Fibroblast of skin of back (primary cell): ENCODE results near the gene KLK15.
"Not testable (repeated sequence)": the region's sequence is repeated elsewhere in the genome, so short reads cannot be mapped to it uniquely, and the experiment has no call there.

Source experiments
- DNase-seq: peaks from one replicate; pipeline ENCODE4 v3.0.0-alpha.2; 2013

KLK15 gene

DNA sequence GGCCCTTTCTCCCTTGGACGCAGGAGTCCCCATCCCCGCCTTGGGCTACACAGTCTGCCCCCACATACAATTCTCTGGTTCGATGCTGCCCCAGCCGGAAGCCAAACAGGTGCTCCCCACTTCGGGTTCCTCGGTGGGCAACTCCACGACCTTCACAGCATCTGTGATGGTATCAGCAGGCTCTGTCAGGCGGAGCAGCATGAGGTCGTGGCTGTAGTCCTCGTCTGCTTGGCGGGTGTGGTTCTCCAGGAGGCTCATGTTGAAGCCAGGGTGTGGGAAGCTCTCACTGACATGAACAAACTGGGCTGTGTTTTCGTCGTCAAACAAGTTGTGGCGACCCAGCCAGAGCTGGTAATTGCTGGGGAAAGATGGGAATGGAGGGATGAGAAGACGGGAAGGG lies 13.3 kb downstream of the KLK15 start:
- DNase-seq = no peak

DNA sequence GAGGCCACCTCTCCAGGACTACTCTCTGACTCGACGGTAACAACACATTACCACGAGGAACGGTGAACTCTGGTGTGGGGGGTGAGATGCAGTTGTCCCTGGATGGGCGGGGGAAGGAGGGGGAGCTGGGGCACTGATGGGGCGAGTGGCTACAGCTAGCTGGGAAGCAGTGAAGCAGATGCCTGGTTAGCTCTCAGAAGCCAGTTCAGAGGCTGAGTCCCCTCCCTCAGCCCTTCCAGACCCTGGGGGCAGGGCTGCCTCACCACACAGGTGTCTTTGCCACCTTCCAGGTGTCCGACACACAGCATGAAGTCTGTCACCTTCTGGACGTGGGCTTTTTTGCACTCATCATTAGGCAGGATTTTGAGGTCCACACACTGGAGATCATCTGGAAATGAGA lies 13.7 kb downstream of the KLK15 start:
- DNase-seq = no peak

DNA sequence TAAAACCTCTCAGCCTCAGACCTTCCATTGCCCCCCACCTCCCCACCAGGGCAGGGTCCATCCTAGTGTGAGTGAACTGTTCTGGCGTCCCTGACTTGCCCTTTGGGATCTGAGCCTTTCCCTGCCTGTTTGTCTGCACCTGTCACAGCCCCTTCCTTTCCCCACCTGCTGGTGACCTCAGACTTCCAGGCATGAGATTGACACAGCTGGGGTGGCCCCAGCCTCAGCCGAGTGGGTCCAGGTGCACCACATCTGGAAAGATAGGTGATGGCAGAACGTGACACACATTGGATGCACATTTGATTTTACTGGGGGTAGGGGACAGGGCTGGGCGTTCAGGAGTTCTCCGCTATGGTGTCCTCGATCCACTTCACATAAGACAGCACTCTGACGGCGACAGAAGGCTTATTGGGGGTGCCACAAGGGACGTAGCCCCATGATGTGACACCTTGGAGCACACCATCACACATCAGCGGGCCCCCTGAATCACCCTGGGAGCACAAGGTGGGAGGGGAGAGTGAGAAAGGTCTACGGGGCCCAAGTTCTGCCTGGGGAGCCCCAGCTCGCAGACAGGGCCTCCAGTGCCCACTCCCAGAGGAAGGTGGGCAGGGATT lies 14.4 kb downstream of the KLK15 start:
- no peak for DNase-seq

DNA sequence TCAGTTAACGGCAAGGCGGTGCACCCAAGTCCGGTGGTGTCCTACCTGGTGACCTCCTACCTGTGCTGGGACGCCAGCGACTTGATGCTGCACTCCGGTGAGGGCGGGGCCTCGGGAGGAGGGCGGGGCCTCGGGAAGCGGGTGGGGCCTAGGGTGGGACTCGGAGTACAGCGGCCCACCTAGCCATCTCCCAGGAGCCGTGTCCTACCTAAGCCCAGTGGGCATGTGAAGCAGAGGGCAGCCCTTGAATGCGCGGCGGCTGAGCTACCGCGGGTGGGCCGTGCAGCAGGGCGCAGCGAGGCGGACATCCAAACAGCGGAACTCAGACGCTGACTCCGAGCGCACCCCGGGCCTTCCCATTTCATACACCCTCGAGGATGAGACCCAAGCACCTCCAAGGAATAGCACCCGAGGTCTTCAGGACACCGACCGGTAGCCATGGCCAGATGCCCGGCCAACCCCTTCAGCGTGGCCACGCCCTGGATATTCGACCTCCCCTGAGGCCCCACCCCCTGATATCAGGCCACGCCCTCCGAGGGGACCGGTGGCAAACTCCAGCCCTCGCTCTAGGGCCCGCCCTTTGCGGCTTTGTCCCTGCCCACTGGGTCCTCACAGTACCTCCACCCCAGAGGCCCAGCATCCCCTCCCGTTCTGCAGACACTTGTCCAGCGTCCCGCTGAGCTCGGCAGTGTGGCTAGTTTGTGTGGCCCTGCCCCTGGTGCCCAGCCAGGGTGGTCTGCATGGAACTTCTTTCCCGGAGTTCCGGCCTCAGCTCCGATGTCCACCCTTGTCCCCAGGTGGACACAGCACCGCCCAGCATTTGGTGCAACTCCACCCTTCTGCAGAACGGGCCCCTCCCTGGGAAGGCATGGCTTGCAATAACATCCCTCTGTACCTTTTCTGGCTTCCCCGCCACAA lies 15.2 kb downstream of the KLK15 start:
- peak; percentile 18 for DNase-seq

DNA sequence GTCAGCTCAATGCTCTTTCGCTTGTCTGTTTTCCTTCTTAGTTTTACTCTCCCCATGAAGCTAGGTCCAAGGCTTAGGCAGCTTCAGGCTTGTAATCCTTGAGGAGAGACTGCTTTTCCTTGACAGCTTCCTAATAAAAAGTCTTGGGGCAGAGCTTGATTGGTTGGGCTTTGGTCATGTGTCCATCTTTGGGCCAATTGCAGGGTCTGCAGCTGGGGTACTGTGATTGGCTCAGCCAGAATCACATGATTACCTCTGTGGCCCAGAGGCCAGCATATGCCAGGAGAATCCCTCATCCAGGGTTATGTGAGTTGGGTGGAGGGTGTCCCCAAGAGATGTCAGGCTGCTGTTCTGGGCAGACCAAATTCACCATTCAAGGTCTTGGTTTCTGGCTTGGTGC lies 17.9 kb downstream of the KLK15 start:
- DNase-seq = no peak

DNA sequence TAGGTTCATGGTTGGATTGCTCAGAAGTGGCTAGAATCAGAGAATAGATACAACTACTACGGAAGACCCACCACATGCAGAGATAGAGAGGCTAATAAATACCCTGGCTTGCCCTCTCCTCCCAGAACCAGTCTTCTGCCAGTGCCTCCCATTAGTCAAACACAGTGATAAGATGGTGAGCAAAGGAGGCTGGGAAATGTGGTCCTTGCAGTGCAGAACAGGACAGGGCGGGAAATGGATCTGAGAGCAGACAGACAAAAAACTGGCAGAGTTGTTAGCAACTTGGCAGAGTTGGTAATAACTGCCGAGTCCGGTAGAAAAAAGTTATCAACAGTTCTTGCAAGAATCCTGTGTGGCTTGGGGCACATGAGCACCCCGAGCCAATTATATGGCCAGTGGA lies 18.5 kb downstream of the KLK15 start:
- DNase-seq = no peak

DNA sequence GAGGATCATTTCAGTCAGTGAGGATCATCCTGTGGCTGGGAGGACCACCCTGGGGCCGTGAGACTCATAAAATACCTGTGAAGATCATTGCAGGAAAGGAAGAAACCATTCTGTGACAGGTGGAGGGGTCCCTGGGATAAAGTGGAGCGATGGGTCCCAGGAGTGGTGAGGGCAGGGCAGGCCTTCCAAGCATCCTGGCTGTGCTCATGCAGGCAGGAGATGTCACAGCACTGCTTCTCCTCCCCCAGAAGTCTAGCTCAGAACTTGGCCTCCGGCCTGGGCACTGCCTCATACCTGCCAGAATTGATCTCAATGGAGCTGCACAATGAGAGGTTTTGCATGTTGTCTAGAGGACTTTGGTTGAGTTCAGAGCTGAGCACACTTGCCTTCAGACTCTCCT lies 20.9 kb downstream of the KLK15 start:
- no peak for DNase-seq

DNA sequence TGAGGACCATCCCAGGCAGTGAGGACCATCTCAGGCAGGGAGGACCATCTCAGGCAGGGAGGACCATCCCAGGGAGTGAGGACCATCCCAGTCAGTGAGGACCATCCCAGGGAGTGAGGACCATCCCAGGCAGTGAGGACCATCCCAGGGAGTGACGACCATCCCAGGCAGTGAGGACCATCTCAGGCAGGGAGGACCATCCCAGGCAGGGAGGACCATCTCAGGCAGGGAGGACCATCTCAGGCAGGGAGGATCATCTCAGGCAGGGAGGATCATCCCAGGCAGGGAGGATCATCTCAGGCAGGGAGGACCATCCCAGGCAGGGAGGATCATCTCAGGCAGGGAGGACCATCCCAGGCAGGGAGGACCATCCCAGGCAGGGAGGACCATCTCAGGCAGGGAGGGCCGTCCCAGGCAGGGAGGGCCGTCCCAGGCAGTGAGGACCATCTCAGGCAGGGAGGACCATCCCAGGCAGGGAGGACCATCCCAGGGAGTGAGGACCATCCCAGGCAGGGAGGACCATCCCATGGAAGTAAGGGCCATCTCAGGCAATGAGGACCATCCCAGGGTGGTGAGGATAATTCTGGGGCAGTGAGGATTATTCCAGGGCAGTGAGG lies 21.6 kb downstream of the KLK15 start:
- not testable (repeated sequence) for DNase-seq

DNA sequence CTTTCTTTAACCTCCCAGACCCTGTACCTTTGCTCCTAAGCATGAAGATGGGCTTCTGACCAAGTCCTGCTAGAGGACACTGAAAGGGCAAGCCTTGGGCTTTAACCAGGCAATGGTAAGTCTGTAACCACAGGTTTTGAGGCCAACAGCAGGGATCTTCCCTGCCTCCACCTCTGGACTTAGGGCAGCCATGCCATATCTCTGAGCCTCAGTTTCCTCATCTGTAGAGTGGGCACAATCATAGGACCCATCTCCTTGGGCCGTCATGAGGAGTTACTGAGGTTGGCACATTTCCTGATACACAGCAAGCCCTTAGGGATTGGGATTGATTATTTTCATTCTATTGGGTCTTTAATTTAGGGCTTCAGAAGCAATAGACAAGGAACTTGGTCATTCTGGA lies 24.5 kb downstream of the KLK15 start:
- no peak for DNase-seq

DNA sequence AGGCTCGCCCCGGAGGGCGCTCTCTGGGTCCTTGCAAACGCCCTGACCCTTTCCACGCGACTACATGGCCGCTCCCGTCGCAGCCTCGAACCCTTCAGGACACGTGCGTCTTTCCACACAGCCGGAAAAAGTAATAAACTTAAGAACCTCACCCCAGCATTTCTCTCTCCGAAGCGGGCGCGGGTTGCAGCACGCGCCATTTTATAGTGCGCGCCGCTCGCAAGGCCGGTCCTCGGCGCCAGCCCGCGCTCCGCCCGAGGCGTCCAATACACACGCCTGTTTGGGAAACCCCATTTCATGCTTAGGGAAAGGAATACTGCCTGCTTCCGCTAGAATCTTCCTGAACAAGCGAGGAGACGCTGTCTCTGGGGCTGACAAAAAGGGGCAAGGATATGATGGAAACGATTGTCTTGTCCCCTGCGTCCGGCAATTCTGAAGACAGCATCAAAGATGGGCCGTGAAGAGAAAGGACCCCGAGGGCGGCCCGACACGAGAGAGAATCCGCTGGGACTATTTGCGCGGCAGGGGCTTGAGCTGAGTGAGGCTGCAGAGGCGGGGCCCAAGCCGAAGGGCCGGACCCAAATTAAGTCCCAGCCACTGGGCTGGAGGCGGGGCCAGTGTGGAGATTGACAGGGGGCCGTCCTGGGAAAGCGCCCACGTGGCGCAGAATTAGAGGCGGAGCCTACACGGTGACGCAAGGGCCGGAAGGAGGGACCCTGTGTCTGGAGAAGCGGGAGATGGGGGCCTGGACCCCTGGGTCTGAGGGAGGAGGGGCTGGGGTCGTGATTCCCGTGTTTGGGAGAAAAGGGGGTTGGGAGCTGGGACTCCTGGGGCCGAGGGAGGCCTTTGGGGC lies 28.7 kb downstream of the KLK15 start:
- DNase-seq = peak; percentile 99

DNA sequence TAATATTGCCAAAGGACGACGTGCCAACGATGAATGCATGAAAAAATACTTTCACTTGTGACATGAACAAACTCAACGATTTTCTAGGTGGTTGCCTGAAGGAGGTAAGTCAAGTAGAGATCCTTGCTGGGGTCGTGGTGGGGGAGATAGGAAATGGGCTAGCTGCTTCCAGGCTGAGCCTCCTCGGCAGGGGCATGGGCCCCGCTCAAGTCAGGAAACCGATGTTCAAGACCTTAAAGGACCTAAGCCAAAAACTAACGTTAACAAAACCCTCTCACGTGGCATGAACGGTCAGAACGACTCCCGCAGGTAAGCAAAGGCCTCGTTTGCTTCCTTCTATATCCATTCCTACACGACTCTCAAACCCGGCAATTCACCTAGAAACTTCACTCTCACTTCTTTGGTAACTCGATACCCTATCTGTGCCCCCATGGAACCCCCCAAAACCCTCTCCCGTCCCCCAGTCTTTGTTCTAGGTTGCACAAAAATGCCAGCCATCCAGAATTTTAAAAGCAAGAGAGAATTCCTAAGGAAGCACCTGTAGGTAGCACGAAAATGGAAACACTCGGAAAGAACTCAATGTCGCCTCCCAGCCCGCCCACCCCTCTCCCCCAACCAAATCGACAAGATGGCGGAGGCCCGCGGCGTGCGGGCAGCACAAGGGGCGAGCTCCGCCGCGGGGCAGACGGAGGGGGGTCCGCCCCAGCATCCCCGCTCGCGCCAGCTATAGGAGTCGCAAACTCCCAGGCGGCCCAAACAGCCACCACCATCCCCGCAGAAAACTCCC lies 29.5 kb downstream of the KLK15 start:
- peak; percentile 31 for DNase-seq

DNA sequence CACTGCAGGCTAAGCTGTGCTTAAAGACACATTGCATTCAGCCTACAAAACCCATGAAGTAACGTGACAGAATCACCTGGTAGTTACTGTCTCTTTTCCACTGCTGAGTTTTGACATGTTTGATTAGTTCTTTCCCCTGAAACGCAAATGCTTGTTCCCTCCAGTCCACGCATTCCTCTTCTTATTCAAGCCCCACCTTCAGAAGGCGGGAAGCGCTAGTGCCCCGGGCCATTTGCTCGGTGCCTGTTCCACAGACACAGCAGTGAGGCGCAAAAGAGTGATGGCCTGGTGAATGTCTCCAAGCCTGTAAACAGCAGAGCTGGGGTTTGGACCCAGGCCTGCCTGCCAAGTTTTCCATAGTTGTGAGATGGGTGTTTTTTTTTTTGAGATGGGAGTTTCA lies 32.3 kb downstream of the KLK15 start:
- DNase-seq = no peak

DNA sequence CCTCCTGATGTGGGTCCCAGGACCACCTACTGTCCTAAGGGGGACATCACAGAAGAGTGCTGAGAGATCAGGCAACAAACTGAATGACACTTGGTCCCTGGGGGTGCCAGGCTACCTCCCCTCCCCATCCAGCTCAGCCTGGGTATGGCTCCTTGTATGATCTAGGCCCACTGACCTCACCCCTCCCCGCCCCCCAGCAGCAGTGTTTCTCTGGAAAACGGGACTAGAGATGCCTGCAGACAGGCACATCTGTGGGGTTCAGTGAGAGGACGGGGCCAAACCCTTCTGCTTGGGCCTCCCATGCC lies 33.9 kb downstream of the KLK15 start:
- no peak for DNase-seq

DNA sequence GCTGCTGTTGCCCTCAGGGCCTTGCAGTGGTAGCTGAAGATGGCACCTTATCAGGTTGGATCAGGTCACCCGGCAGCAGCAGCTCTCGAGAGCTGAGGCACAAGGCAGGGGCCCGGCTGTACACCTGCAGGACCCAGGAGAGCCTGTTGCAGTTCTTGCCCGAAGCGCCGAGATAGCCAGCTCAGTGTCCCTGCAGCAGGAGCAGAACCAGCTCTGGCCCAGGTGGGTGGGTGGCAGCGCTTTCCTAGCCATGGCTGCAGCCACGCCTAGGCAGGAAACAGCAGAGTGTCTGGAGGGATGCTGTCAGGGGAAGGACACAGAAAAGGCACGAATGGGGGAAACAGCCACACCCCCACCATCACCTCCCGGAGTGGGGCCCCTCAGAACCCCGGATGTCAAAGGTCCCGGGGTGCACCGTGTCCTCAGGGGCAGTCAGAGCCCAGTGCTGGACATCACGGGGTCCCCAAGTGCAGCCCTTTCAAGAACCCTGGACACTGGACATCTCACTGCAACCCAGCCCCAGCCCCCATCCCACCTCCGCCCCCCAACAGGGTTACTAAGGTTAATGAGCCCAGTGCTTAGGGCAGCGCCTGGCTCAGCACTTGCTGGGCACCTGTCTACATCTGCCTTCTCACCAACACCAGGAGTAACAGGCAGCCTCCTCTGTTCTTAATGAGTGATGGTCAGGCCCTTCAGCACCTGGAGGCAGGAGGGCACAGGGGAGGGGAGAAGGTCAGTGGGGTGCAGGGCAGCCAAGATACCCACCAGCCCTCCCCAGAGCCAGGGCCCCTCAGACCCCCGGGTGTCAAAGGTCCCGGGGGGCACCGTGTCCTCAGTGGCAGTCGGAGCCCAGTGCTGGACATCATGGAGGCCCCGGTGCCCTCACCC lies 34.5 kb downstream of the KLK15 start:
- DNase-seq = no peak

DNA sequence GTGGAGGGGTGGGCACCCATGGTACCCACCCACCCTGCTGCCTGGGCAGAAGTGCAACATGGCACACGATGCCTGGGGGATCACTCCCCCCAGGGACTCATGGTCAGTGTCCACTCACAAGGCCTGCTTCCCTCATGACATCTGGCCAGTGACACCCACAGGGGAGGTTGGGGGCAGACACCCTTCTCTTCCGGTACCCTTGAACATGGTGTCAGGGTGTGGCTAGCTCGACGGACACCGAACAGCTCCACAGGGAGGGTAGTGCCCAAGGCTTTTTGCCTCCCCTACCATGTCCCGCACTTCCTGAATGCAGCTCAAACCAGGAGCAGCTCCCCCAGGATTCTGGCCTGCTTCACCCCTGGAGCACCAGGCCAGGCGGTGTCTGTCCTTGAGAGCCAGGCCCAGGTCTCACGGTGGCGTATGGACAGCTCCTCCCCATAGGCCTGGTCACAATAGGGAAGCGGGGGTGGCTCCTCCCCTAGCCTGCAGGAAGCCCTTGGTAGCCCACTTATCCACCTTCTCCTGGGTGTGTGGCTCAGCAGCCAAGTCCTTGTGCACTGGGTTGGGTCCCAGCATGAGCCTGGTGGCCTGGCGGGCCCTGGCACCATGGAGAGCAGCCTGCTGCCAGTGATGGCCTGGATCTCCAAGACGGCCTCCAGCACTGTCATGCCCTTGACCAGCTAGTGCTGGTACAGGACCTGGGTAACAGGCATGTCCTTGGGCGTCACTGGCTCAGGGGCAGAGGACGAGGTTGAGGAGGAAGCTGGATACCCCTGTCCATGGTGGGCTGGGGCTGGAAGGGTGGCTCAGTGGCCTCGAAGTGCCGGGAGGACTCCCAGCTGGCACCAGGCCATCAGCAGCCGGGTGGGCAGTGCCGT lies 35.4 kb downstream of the KLK15 start:
- DNase-seq = no peak

DNA sequence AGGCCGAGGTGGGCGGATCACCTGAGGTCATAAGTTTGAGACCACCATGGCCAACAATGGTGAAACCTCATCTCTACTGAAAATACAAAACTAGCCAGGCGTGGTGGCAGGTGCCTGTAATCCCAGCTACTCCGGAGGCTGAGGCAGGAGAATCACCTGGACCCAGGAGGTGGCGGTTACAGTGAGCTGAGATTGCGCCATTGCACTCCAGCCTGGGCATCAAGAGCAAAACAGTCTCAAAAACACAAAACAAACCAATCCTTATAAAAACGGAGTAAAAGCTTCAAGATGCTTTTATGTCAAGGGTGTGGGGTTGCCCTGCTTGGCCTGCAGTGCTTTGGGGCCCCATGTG lies 36.0 kb downstream of the KLK15 start:
- DNase-seq = no peak

DNA sequence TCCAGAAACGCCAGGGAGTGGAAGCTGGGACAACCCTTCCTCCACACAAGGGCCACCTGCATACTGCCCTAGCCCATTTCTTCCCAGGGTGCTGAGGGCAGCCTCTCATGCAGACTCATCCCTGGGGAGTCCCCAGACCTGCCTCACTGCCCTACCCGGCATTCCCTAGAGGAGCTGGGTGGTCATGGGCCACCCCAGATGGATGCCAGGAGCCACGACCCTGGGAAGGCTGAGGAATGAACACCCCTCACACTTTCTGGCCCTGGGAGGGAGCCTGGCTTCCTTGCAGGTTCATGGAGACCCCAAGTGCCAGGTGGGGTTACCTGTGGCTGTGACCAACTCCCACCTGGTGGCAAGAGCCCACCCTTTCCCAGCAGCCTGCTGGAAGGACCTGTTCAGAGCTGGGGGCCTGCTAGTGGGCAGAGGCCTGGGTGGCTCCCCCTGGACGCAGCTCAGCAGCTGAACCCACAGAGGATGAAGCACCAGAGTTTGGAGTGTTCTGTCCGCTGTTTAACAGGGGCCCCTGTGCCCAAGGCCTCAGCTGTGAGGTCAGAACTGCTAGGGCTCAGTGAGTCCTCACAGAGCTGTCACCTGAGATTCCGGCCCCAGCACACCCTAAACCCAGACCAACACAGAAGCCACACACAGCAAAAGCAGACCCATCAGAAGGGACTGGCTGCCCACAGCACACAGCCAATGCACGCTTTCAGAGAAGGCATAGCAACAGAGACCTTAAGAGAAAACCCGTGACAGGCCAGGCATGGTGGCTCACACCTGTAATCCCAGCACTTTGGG lies 36.5 kb downstream of the KLK15 start:
- DNase-seq = no peak

DNA sequence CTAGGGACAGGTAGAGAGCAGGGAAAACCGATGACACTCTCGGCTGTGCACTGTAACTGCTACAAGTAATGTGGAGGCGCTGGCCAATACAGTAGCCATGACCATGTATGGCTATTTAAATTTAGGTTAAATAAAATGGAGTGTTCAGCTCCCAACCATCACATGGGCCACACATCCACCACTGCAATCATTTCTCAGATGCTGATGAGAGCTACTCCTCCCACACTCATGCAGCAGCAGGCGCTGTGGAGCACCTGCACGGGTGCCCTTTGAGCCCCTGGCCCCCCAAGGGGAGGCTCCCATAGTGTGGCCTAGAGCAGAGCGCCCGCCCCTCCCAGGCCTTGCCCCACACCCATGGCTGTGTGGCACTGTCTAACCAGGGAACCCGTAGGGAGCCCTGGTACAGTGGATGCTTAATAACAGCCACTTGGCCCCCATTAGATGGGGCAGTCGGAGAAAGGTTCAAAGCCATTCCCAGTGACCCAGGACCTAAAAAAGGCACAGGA lies 37.2 kb downstream of the KLK15 start:
- no peak for DNase-seq

DNA sequence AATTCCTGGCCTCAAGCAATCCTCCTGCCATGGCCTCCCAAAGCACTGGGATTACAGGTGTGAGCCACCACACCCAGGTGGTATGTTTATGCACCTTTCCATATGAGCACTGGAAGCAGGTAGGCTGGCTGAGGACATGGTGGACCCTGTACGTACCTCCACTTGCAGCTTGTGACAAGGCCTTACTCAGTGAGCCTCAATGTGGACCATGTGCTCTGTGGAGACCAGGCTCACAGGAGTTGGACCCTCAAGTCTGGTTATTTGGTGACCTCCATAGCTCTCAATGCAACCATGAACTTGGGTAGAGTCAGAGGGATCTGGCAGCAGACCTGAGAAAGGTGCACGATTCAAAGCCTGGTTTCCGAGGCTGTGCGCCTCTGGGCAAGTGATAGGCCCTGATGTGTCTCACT lies 37.7 kb downstream of the KLK15 start:
- DNase-seq = no peak
